ENCODE results near the gene AKT1S1. TPM values are rescaled to one million over a fixed set of nuclear protein-coding genes. Genes with fewer than 3 reads are reported as not detected.

Gene AKT1S1
- total RNA-seq, 2 experiments from 2014 or later = 17.5 to 19.5 TPM

DNA sequence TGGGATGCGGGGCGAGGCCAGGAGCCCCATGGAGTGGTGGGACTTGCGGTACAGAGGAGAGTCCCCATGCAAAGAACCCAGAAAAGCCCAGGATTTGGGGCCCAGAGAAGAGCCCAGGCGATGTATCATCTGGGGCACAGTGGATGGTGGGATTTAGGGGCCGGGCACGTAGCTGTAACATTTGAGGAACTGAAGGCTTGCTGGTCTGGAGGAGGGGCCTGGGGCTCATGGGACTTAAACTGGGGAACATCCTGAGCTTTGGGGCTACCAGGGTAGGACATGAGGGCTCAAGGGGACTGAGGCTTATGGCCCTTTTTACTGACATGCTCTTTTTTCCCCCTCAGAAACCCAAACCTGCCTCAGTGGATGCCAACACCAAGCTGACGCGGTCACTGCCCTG lies 45.6 kb downstream of the AKT1S1 start:
- ChIA-PET POLR2A (interaction anchor here (0.6 kb wide), 1 partner anchor 183 kb away, joined by 5 read pairs; no protein-coding TSS in a partner anchor), CTCF (no interaction called here)
- DNase-seq (no peak), ATAC-seq (no peak)
- Mint-ChIP-seq H3K27me3 (no peaks in the 10 kb centered on the region), H3K36me3 (ENCODE audit: low read depth) (peaks cover 5% of the 10 kb centered on the region), H3K9me3 (no peaks in the 10 kb centered on the region), H3K4me1 (ENCODE audit: low read depth) (no peaks in the 10 kb centered on the region), H3K27ac (no peak overlapping the region), H3K4me3 (no peak overlapping the region)
- intact Hi-C loops (cut with micrococcal nuclease) = no loop called here
- TF ChIP-seq, protein P1, sequence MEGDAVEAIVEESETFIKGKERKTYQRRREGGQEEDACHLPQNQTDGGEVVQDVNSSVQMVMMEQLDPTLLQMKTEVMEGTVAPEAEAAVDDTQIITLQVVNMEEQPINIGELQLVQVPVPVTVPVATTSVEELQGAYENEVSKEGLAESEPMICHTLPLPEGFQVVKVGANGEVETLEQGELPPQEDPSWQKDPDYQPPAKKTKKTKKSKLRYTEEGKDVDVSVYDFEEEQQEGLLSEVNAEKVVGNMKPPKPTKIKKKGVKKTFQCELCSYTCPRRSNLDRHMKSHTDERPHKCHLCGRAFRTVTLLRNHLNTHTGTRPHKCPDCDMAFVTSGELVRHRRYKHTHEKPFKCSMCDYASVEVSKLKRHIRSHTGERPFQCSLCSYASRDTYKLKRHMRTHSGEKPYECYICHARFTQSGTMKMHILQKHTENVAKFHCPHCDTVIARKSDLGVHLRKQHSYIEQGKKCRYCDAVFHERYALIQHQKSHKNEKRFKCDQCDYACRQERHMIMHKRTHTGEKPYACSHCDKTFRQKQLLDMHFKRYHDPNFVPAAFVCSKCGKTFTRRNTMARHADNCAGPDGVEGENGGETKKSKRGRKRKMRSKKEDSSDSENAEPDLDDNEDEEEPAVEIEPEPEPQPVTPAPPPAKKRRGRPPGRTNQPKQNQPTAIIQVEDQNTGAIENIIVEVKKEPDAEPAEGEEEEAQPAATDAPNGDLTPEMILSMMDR (IDR thresholded peaks at IDR 0.05) = no peak

DNA sequence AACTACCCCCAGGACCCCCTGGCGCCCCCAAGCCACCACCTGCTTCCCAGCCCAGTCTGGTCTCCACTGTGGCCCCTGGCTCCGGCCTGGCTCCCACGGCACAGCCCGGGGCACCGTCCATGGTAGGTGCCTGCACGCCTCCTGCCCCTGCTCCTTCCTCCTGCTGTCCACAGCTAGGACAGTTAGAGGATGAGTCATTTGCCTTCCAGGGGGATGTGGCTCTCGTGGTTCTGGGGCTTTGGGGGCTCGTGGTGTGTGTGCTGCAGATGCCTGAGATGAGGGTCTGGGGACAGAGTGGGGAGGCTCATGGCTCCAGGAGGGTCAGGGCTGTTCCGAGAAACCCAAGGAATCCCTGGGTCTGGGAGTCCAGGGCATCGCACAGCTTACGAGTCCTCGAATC lies 46.4 kb downstream of the AKT1S1 start:
- ChIA-PET CTCF (interaction anchor here (1.0 kb wide), 1 partner anchor 17 kb away, joined by 3 read pairs; no protein-coding TSS in a partner anchor), POLR2A (interaction anchor here (1.7 kb wide), 1 partner anchor 12 kb away, joined by 6 read pairs; the partner anchor contains the start of gene MED25)
- TF ChIP-seq, protein P1 (IDR thresholded peaks at IDR 0.05) = no peak
- Mint-ChIP-seq H3K36me3 (ENCODE audit: low read depth) (peaks cover 5% of the 10 kb centered on the region), H3K27ac (no peak overlapping the region), H3K27me3 (no peaks in the 10 kb centered on the region), H3K4me1 (ENCODE audit: low read depth) (no peaks in the 10 kb centered on the region), H3K9me3 (no peaks in the 10 kb centered on the region), H3K4me3 (no peak overlapping the region)
- intact Hi-C loops (cut with micrococcal nuclease) = no loop called here
- DNase-seq (no peak), ATAC-seq (no peak)

DNA sequence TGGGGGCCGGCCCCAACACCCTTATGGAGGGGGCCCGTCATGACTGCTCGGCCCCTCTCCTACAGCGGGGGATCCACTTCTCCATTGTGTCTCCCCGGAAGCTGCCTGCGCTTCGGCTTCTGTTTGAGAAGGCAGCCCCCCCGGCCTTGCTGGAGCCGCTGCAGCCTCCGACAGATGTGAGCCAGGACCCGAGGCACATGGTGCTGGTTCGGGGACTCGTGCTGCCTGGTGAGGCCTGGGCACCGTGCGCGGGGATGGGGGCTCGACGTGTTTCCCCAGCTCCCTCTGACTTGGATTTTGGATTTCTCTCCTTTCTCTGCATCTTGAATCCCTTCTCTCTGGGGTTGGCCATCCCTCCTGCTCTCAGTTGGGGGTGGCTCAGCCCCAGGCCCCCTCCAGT lies 47.4 kb downstream of the AKT1S1 start:
- DNase-seq (no peak), ATAC-seq (no peak)
- no peaks in the 10 kb centered on the region for H3K27me3 Mint-ChIP-seq
- ChIA-PET POLR2A (interaction anchor here (1.2 to 1.7 kb wide), 2 partner anchors 11 to 99 kb away, joined by 3 to 6 read pairs; partner anchors contain the start of genes ATF5, MED25 and NUP62), CTCF (no interaction called here)
- H3K4me3 Mint-ChIP-seq = no peak overlapping the region
- TF ChIP-seq, protein P1 (IDR thresholded peaks at IDR 0.05) = no peak
- no peak overlapping the region for H3K27ac Mint-ChIP-seq
- no peaks in the 10 kb centered on the region for H3K9me3 Mint-ChIP-seq
- peaks cover 2% of the 10 kb centered on the region for H3K36me3 Mint-ChIP-seq (ENCODE audit: low read depth)
- intact Hi-C loops (cut with micrococcal nuclease) = no loop called here
- no peaks in the 10 kb centered on the region for H3K4me1 Mint-ChIP-seq (ENCODE audit: low read depth)

DNA sequence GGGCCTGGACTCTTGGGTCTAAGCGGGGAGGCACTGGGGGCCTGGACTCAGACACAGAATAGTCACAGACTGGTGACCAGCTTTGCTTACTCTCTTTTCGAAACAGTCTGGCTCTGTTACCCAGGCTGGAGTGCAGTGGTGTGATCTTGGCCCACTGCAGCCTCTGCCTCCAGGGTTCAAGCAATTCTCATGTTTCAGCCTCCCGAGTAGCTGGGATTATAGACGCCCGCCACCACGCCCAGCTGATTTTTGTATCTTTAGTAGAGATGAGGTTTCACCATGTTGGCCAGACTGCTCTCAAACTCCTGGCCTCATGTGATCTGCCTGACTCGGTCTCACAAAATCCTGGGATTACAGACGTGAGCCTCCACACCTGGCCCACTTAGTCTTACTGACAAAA lies 48.0 kb downstream of the AKT1S1 start:
- intact Hi-C loops (cut with micrococcal nuclease) = no loop called here
- TF ChIP-seq, protein P1 (IDR thresholded peaks at IDR 0.05) = no peak

DNA sequence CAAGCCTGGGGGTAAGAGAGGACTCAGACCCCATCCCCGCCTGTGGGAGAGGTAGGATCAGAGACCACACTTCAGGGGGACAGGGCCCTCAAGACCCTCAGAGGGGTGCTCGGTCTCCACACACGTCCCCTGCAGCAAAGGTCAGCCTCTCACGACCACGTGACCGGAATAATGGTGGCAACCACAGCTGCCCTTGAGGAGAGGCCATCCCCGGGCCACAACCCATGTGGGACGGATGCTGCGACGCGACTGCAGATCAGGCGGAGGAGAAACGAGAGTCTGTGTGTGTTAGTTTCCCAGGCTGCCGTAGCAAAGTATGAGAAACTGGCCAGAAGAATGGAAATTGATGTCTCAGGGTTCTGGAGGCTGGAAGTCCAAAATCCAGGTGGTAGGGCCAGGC lies 50.1 kb downstream of the AKT1S1 start:
- H3K27me3 Mint-ChIP-seq = no peaks in the 10 kb centered on the region
- intact Hi-C loops (cut with micrococcal nuclease) = no loop called here
- ChIA-PET CTCF (no interaction called here), POLR2A (no interaction called here)
- H3K4me1 Mint-ChIP-seq (ENCODE audit: low read depth) = peaks cover 3% of the 10 kb centered on the region
- no peak overlapping the region for H3K27ac Mint-ChIP-seq
- DNase-seq (no peak), ATAC-seq (no peak)
- no peaks in the 10 kb centered on the region for H3K9me3 Mint-ChIP-seq
- H3K36me3 Mint-ChIP-seq (ENCODE audit: low read depth) = peaks cover 6% of the 10 kb centered on the region
- TF ChIP-seq, protein P1 (IDR thresholded peaks at IDR 0.05) = no peak
- H3K4me3 Mint-ChIP-seq = no peak overlapping the region

More for the DNA sequence above, 48.0 kb downstream of the AKT1S1 start:
- no peaks in the 10 kb centered on the region for H3K27me3 Mint-ChIP-seq
- ChIA-PET CTCF (no interaction called here), POLR2A (interaction anchor here (1.2 kb wide), 1 partner anchor 100 kb away, joined by 3 read pairs; the partner anchor contains the start of genes ATF5 and NUP62)
- peaks cover 2% of the 10 kb centered on the region for H3K36me3 Mint-ChIP-seq (ENCODE audit: low read depth)
- no peak overlapping the region for H3K4me3 Mint-ChIP-seq
- H3K4me1 Mint-ChIP-seq (ENCODE audit: low read depth) = no peaks in the 10 kb centered on the region
- no peak for ATAC-seq
- H3K9me3 Mint-ChIP-seq = no peaks in the 10 kb centered on the region
- H3K27ac Mint-ChIP-seq = no peak overlapping the region
- no peak for DNase-seq
